Right ventricle myocardium superior (tissue), 1 donor: ENCODE results near the gene SH3PXD2A. TPM values are rescaled to one million over a fixed set of nuclear protein-coding genes. Genes with fewer than 3 reads are reported as not detected.
"Not testable (repeated sequence)": the region's sequence is repeated elsewhere in the genome, so short reads cannot be mapped to it uniquely, and the experiment has no call there.

ENCODE experiments used
- ATAC-seq: fragments of 200-7000 bp; cut with Tn5 transposase; one replicate; pipeline ENCODE4 v1.9.1; 2020; ENCODE audit warnings: mild to moderate bottlenecking; ENCODE audit not compliant: poor library complexity
- DNase-seq: peaks from one replicate; pipeline ENCODE4 v3.0.0-alpha.2; 2020
- intact Hi-C: fragments of 100-400 bp; cut with DNase I; formaldehyde crosslinking; loops from one replicate; pipeline ENCODE4 v1.11.2; 2022
- total RNA-seq: library from RNA; stranded (reverse); fragmentation: NEBNext Ultra II Directional; extraction: Animal tissue kit (Norgen Biotek cat#: 25700); gene quantifications from one replicate; pipeline ENCODE4 v1.2.1, GENCODE V29; 2021
- donor health status: DM: no; HTN: yes; CAD: no; lungs with severe emphysema.

The SH3PXD2A gene
- total RNA-seq, 1 donor from 2014 or later = 27.0 TPM

DNA sequence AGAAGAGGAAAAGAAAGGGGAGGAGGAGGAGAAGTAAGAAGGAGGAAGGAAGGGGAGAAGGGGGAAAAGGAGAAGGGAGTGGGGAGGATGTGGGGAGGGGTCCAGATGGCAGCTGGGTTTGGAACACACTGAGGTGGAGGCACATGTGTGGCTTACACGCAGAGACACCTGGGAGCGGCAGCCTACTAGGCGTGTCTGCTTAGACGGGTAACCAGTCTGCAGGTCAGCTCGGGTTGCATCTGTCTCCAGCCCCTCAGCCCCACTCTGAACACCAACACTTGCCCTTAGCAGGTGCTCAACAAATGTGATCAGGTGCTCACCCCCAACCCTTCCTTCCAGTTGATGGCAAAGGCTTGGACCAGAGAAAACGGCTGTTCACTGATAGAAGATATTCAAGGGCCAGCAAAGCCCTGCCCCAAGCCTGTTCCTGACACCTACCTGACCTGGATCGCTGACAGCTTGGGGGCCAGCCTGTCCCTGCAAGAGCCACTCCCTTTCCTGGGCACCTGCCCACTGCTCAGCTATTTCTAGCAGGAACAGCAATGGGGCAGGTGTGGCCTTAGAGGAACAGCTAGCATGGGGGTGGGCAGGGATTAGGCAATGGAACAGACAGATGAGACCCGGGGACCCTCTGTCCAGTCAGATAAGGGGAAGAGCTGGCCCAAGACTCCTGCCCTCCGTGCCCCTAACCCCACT is 70.5 kb downstream of the SH3PXD2A start:
- intact Hi-C loops = no loop called here
- DNase-seq (no peak), ATAC-seq (no peak)

DNA sequence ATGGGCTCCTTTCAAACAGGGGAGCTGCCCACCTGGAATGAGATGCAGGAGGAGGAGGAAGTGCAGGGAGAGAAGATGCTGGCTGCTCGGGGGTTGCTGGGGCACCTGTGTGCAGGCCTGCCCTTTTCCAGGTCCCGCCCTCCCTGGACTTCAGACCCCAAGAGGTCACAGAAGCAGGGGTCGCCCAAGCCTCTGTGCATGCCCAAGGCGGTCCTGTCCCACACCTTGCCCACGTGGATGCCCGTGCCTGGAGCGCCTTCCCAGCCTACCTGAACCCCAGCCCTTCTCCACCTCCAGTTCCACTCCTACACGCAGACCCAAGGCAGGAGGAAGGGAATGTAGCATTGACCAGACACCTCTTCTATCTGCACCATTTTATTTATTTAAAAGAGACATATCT is 71.3 kb downstream of the SH3PXD2A start:
- intact Hi-C loops = no loop called here
- ATAC-seq (no peak), DNase-seq (no peak)

DNA sequence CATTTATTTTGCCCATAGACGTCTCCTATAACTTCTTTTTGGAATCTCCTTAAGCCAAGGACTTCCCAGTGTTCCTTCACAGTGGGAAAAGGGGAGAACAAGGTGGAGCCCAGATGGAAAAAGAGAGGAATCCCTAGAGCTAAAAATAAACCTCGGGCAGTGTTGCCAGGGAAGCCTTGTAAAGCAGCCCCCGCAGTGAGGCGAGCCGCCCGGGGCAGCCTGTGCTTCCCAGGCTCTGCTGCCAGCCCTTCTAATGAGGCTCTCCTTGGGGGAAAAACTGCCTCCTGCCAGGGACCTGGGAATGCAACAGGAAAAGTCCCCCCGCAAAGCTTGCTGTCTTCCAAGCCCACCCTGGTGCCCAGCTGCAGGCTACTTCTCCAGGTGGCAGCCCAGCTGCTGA is 71.7 kb downstream of the SH3PXD2A start:
- ATAC-seq = no peak
- no peak for DNase-seq
- intact Hi-C loops = no loop called here

DNA sequence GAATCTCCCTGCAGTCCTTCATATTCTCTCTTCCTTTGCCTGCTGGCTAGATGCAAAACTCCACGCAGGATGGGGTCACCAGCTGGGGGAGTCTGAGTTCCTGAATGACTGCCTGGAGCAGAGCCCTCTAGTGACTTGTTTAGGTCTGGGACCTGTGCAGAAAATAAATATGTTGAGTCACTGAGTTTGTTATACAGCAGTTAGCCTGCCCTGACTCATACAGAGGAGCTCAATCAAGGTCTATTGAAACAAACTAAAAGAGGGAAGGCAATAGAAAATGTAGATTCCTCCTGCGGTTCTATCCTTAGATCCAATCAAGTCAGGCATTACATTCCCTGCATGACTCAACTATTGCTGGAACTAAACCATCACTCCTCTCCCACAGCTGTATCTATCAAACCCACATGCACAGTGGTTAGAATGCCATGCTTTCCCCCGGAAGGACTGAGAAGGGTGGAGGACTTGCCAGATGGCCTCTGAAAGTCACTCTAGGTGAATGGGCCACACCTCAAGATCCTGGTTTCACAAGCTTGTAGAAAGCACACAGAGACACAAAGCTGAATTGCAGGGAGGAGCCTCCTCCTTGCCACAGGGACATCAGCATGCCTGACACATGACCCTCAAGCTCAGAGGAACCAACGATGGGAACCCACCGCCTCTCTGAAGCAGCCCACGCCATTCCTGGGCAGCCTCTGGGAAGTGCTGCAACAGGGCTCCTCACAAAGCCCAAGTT is 73.9 kb downstream of the SH3PXD2A start:
- ATAC-seq = no peak
- DNase-seq = no peak
- intact Hi-C loops = no loop called here

DNA sequence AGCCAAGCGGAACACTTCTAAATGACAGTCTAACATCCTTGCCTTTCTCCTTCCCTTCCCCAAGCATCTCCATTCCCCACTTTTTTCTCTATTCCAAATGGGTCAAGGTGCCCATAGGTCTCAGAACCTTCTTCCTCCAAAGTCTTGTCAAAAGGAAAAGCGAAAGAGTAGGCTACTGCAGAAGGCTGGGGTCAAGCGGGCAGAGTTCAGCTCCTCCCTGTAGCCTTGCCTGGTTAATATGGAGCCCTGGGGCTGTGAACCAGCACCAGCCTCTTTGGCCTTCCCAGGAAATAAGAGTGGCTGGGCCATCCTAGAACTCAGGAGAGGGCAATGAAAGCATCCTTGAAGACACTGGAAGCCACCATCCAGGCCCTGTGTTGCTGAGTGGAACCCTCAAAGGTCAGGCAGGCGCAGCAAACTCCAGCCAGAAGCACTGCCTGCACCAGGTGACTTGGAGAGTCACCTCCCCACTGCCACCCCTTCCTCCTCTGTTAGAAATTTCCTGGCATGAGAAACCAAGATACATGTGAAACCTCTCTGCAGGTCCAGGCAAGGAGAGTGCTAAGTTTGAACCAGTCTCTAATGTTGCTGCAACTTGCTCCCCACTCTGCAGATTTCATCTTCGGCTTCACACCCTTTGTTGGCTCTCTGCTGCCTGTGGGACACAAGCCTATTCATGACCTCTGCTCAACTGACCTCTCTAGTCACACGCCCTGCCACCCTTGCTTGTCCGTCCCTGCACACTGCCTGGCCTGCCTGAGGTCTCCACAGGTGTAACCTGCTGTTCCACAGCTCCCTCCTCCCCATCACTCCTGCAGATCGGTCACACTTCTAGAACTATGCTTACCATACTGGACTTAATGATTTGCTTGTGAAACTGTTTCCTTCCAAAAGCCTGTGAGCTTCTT is 74.9 kb downstream of the SH3PXD2A start:
- intact Hi-C loops = no loop called here
- DNase-seq (no peak), ATAC-seq (peak; percentile 21)

DNA sequence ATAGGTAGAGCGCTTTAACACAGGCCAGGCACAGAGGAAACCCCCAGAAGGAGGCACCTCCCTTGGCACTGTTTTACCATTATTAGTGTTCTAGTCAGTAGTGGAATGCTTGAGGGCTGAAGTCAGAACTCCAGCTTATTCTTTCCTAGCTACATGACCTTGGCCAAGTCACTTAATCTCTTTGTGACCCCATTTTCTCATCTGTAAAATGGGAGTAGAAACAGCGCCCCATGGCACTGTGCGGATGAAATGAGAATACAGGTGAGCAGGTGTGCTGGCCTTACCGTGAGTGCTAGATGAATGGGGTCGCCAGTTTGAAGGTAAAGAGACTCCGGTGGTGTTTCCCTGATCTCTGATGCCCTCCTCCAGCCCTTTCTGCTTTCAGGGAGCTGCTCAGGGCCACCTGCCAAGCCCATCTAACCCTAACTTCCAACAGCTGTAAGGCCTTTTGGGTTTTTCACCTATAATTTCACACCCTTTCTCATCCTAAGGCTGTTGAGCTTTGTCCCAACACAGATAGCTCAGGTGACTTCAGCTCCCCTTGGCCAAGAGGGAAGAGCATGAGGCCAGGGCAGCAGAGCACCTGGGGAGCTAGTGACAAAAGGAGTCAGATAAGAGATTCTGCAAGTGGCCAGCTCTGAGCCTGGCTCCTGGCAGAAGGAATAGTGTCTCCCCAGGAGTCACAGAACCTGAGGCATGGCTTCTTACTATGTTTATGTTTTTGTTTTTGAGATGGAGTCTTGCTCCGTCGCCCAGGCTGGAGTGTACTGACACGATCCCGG is 76.8 kb downstream of the SH3PXD2A start:
- ATAC-seq = no peak
- intact Hi-C loops = no loop called here
- DNase-seq = no peak

DNA sequence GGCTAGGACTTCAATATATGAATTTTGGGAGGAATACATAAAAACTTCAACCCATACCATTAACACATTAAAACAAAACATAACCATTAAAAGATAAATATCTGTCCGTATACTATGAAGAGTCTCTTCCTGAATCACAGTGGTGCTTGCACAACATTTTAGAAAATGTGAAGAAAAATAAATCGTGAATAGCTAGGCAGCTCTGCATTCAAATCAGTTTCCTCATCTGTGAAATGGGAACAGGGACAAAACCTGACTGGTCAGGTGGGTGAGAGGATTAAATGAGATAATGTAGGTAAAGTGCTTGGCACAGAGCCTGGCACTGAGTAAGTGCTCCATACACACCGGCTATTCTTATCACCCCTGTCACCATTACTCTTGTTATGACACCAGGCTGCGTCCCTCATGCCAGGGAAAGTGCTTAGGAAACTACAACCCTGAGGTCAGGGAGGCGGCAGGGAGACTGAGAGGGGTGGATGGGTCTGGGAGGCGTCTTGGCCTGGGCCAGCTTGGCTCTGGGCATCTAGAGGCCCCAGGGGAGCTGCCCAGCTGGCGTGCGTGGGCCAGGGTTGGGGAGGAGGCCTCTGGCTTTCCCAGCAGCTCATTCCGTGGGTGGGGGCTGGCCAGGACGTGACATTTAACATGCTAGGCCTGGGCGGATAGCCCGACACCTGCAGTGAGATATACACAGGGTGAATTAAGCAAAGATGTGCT is 78.3 kb downstream of the SH3PXD2A start:
- ATAC-seq (peak; percentile 26), DNase-seq (peak; percentile 75)
- intact Hi-C loops = no loop called here

DNA sequence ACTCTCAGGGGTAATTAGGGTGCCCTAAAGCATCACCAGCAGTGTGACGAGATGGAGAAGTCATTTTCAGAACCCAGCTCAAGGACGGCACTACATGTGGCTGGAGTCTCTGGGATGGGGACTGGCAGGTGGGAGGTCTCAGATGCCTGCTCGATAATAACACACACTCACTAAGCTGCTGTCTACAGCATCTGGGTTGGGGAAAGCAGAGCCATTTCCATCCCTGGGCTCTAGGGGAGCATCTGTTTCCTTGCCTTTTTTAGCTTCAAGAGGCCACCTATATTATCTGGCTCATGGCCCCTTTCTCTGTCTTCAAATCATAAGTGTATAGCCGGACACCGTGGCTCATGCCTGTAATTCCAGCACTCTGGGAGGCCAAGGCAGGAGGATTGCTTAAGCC is 79.6 kb downstream of the SH3PXD2A start:
- intact Hi-C loops = no loop called here
- no peak for ATAC-seq
- DNase-seq = no peak

DNA sequence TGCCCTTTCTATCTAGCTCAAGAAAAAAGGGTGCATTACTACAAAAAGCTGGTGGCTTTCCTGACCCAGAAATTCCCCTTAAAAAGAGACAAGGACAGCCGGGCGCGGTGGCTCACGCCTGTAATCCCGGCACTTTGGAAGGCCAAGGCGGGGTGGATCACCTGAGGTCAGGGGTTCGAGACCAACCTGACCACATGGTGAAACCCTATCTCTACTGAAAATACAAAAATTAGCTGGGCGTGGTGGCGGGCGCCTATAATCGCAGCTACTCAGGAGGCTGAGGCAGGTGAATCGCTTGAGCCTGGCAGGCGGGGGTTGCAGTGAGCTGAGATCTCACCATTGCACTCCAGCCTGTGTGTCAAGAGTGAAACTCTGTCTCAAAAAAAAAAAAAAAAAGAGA is 82.5 kb downstream of the SH3PXD2A start:
- intact Hi-C loops, ATAC-seq, DNase-seq: not testable (repeated sequence)

DNA sequence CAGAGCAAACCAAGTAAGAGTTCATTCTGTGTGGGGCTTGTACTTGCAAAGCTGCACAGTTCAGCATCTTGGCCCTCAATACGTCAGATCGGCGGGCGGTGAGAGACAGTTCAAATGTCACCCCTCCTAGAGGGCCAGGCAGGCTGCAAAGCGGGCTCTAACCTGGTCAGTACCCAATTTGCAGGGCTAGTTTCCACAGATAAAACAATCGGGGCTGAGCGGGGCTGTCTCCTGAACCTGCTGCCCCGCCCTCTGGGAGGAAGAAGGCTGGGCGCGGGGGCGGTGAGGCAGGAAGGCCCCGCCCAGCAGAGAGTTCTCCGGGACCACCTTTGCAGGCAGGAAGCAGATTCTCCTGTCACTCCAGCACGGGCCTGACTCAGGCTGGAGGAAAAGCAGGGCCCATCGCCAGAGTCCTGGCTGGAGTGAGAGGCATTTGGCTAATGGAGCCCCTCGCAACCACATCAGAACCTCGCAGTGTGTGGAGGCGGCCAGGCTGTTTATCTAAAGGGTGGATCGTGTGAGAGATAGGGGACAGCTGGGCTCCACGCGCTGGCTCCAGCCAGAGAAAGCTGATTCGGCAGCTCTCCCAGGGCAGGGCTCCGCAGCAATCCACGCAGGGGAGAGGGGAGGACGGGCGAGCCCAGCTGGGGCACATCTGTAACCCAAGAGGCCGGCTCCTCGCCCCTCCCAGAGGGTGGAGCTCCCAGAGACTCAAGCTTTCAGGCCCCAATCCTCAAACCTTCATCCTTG is 83.1 kb downstream of the SH3PXD2A start:
- ATAC-seq = peak; percentile 90
- peak; percentile 93 for DNase-seq
- intact Hi-C loops = no loop called here

DNA sequence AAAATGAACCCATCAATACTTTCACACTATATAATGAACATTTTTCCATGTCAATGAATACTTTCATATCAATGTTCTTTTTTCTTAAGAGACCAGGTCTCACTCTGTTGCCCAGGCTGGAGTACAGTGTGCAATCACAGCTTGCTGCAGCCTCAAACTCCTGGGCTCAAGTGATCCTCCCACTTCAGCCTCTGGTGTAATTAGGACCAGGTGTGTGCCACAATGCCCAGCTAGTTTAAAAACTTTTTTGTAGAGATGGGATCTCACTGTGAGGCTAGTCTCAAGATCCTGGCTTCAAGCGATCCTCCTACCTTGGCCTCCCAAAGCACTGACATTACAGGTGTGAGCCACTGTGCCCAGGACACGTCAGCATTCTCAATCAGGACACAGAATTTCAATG is 85.2 kb downstream of the SH3PXD2A start:
- ATAC-seq = no peak
- DNase-seq = no peak
- intact Hi-C loops = no loop called here

DNA sequence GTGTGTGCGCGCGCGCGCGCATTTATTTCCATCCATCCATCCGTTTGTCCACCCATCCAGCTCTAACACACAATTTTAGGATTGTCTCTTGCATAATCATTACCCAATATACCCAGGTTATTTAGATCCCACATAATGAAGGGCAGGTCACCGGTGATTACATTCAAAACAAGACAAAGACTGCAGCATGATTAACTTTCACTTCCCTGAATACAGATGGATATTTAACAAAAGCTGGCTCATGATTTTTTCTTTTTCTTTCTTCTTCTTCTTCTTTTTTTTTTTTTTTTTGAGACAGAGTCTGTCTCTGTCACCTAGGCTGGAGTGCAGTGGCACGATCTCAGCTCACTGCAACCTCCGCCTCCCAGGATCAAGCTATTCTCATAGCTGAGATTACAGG is 86.2 kb downstream of the SH3PXD2A start:
- DNase-seq (no peak), ATAC-seq (no peak)
- intact Hi-C loops = no loop called here

DNA sequence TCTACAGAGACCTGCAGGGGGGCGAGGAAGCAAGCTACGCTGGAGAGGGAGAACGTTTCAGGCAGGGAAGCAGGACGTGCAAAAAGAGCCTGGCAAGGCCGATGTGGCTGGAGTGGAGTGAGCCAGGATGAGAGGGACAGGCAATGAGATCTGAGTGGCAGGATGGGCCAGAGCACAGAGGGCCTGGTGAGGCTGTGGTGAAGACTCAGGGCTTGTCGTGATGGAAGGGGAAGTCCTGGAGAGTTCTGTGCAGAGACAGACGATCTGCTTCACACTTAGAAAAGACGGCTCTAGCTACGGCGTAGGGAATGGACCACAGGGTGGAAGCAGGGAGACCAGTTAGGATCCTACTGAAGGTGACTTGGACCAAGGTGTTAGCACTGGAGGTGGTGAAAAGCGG is 87.0 kb downstream of the SH3PXD2A start:
- intact Hi-C loops = no loop called here
- ATAC-seq (no peak), DNase-seq (no peak)

DNA sequence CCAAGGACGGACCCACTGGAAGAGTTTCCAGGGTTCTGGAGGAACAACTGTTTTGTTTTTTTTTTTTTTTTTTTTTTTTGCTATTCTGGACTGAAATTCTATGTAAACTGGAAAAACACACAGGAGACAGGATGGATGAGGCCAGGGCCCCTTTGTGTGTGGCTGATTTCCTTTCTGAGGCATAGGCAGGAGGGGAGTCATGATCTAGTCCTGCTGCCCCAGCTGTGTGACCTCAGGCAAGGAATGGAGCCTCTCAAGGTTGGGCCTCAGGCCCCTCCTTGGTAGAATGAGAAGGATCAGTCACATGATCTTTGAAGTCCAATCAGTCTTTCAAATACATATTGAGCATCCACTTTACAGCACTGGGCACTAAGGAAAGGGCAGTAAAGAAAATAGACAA is 87.6 kb downstream of the SH3PXD2A start:
- DNase-seq = no peak

DNA sequence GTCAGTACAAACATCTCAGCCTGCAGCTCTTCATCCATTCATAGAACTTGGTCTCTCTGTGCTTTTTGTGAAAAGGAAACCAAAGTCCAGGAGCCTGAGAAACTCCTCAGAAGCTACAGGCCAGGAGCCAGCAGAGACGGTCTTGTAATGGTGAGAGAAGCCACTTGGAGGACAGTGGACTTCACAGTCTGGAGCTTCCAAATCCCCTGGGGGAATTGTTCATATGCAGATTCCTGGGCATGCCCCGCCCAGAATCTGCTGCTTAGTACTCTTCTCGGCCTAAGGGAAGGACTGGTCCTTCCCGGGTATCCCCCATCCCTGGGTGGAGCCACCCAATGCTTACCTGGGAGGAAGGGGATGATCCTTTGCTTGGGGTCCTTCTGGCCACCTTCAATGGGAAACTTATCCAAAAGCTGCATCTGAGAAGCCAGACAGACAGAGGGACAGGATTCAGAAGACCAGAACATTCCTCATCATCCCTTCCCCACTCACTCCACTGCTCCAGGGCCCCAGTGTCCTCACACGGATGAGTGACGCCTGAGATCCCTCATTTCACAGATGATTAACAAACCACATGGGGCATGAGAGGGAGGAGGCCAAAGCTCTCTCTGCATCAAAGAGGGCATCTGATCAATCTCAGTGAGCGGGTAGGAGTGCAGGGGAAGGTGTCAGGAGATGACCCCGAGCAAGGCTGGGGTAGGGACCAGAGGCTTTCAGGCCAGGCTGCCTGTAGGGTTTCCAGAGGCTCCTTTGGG is 88.4 kb downstream of the SH3PXD2A start:
- intact Hi-C loops = no loop called here
- DNase-seq (no peak), ATAC-seq (no peak)

More for the DNA sequence above, 87.6 kb downstream of the SH3PXD2A start:
- ATAC-seq = no peak
- intact Hi-C loops = no loop called here

DNA sequence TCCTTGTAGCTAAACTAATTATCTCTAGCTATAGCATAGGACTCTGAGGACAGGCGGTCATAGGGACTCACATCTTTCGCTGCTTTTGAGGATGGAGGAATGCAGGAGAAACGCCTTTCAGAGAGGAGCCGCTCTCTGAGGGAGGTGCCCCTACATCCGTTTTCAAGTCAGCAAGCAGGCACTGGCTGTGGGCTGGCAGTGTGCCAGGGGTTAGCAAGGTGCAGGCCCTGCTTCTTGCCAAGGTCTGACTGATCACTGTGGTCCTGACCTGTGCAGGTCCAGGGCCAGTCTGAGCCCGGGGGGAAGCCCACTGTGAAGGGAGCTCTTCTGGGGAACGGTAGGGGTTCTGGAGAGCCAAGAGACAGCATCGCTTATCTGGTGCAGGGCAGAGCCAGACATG is 89.4 kb downstream of the SH3PXD2A start:
- no peak for ATAC-seq
- peak; percentile 77 for DNase-seq
- intact Hi-C loops = no loop called here

DNA sequence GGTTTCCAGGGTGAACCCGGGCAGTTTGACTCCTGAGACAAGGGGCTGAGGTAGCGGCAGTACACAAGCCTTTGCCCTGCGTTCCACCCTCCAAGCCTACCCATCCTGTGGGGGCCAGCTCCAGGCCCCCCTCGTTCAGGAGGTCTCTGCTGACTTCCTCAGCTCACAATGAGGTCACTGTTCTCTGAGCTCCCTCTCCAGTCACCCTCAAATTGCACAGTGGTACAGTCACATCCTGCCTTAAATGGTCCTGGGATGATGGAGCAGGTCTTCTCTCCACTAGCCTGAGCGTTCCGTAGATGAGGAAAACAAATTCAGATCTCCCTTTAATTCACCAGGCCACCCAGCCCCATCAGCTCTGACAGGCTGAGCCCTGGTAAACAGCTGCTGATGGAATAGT is 90.2 kb downstream of the SH3PXD2A start:
- no peak for DNase-seq
- ATAC-seq = no peak
- intact Hi-C loops = no loop called here
